Left lobe of liver (tissue), 2 donors: Measurements from ENCODE around the gene PRSS50. TPM values are rescaled to one million over a fixed set of nuclear protein-coding genes. Genes with fewer than 3 reads are reported as not detected.
"Not testable (repeated sequence)": the region's sequence is repeated elsewhere in the genome, so short reads cannot be mapped to it uniquely, and the experiment has no call there.

ENCODE experiments used
- ATAC-seq: fragments of 200-7000 bp; cut with Tn5 transposase; one replicate; pipeline ENCODE4 v1.9.1; 2020; ENCODE audit warnings: mild to moderate bottlenecking, moderate library complexity
- DNase-seq: peaks from one replicate; pipeline ENCODE4 v3.0.0-alpha.2; 2020; ENCODE audit warnings: low spot score
- total RNA-seq: library from RNA; stranded (reverse); gene quantifications from one replicate; pipeline ENCODE4 v1.2.1, GENCODE V29; 2021
- donor health status: DM: no; HTN: no; CAD: no; lungs with moderate emphysema.
- donor health status: DM: no; HTN: yes; CAD: no.

The PRSS50 gene
- total RNA-seq, 1 donor from 2014 or later: 0.13 TPM

DNA sequence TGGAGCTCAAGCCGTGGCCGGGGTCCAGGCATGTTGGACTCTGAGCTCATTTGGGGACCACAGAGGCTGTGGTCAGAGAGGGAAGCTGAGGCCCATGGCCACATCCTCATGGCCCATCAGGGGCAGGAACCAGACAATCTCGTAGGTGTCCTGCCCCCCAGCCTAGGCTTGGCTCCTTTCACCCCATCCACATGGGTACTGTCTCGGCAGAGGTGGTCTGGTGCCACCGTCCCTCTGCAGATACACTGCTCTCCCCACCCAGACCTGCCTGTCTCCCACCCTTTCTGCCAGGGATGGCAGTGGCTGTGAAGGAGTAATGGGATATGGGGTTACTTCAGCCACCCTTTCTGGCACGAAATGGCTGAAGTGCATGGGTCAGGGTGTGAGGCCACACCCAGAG is 7.9 kb downstream of the PRSS50 start:
- ATAC-seq (no peak), DNase-seq (peak; percentile 37)

DNA sequence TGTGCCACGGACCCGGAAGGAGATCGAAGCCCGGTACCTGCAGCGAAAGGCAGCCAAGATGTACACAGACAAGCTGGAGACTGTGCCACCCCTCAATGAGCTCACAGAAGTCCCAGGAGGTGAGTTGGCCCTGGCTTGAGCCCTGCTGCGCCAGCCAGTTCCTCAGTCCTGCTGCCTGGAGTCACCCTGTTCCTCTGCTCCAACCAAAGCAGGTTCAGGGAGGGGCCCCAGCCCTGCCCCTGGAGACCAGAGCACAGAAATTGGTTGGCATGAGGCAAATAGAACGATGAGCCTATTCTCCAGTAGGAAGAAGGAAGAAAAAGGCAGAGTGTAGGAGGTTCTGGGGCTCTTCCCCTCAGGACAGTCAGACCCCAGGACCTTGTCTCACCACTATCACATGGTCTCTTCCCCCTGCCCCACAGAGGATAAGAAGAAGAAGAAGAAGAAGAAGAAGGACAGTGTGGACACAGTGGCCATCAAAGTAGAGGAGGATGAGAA is 8.5 kb downstream of the PRSS50 start:
- DNase-seq (peak; percentile 34), ATAC-seq (no peak)

DNA sequence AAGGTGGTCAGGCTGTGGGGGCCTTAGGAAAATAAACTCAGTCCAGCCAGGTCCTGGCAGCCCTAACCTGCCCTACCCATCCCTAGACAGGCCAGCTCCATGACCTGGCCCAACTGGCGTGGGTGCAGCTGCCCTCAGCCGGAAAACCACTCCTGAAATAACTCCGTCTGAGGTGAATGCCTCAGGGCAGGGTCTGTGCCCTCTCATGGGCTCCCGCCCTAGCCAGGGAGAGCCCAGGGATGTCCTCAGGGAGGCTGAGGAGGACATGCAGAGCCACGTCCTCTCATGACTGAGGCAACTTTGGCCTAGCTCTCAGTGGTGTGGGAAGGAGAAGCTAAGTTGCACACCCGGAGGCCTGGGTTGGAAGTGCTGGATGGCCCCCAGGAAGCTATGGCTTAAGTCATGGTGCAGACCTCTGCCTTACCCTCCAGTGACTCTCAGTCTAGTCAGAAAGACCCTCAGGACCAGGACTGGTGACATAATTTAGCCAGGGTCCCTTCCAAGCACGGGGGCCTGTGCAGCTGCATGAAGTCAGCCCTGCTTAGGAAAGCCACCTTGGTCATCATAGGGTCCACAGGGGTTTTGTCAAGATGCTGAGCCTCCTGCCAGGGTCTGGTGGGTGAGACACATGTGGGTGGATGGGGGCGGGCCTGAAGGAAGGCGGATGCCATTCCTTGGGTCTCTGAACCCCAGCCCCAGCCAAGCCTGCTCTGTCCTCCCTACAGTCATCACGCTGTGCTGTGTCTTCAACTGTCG is 9.1 kb downstream of the PRSS50 start:
- DNase-seq: no peak

DNA sequence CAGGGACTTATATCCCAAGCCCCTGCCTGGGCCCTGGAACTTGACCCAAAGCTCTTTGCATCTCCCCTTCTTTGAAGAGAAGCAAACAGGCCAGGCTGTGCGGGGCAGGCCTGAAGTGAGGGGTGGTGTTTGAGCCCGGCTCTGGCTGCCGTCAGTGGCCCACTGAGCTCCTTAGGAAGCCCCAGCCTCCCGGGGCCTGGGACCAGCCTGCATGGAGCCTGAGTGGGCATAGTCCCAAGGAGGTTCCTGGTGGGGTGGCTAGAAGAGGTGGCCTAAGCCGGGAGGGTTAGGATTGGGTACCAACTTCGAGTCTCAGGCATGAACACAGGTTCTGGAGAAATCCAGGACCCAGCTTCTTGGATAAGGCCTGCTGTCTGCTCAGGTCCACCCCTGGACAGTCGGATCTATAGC is 10.1 kb downstream of the PRSS50 start:
- DNase-seq (no peak), ATAC-seq (no peak)

More for the DNA sequence above, 9.1 kb downstream of the PRSS50 start:
- ATAC-seq: no peak

DNA sequence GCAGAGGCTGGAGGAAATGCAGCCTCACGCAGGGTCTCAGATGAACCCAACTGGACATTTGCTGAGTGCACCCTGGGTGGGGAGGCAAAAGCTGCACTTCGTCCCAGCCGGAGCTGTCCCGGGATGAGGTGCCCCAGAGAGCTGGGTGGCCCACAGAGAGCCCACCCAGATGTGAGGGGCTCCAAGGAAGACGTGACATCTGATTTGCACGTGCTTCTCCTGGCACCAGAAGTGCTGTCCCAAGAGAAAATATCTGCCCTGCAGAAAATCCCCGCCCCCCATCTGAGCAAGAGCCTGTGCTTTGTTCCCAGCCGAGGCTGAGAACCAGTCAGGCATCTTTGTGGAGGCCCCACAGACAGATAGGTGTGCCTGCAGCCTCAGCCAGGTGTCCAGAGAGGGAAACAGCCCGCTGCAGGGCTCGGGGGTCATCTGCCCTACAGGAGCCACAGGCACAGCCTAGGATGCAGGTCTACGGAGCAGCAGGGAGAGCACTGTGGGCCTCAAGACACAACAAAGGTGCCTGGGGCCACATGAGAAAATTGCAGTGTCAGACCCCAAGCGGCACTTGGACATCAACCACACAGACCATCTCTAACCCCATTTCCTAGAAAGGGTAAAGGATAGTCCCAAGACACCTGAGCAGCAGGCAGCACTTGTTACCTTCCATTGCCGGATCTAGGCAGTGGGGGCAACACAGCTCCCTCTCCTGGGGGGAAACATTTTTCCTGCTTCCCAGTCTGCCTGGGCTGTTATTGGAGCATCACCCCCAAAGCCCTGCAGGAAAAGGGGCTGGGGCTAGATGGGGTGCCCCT is 10.7 kb downstream of the PRSS50 start:
- DNase-seq: no peak
- ATAC-seq: no peak

DNA sequence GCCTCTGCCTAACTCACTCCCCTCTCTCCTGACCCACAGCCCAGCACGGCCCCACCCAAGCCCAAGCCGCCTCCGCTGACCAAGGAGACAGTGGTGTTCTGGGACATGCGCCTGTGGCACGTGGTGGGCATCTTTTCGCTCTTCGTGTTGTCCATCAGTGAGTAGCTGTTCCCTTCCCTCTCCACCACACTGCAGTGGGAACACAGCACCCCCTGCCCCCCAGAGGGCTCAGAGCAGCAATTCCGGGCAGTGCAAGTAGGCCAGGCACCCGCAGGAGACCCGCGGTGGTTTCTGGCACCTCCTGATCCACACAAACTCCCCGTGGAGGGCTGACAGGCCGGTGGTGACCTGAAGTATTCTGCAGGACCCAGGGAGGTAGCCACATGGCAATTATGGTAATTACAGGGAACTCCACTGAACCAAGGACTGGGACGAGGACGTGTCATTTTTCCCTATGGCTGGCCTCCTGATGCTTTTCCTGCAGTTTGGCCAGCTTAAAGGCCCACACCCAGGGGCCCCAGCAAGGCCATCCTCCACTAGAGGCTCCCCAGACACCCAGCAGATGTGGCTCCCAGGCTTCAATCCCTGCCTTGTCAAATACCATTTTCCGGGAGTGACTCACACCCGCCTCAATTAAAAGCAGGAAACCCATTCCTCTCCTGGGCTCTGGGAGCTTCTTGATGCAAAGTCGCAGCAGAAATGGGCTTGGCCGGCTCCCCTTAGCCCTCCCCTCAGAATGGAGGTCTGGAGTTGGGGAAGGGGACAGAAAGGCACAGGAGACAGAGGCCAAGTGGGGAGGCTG is 11.7 kb downstream of the PRSS50 start:
- ATAC-seq (no peak), DNase-seq (no peak)

DNA sequence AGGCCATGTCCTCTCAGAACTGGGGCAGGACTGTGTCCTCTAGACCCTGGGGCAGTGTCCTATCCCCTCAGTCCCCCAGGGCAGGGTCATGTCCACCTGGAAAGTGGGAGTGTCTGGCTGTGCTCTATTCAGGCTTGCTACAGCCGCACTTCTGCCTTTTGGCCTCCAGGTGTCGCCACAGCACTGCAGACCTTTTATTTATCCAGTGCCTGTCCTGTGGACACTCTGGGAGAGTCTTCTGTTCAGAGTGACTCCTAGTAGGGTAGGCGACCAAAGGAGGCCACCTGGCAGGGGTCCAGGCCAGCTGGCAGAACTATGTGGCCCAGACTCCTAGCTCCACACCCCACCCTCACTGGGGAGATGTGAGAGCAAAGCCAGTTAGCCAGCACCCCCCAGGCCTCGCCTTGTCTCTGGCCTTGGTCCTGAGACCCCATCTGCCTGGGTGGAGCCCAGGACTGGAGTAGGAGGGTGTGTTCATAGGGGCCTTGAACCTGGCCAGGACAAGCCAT is 12.6 kb downstream of the PRSS50 start:
- ATAC-seq (peak; percentile 90), DNase-seq (peak; percentile 80)

DNA sequence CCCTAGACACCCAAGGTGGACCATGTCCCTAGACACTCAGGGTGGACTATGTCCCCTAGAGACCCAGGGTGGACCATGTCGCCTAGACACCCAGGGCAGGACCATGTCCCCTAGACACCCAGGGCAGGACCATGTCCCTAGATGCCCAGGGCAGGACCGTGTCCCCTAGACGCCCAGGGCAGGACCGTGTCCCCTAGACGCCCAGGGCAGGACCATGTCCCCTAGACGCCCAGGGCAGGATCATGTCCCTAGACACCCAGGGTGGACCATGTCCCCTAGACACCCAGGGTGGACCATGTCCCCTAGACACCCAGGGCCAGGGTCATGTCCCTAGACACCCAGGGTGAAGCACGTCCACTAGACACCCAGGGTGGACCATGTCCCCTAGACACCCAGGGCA is 13.3 kb downstream of the PRSS50 start:
- ATAC-seq, DNase-seq: not testable (repeated sequence)

DNA sequence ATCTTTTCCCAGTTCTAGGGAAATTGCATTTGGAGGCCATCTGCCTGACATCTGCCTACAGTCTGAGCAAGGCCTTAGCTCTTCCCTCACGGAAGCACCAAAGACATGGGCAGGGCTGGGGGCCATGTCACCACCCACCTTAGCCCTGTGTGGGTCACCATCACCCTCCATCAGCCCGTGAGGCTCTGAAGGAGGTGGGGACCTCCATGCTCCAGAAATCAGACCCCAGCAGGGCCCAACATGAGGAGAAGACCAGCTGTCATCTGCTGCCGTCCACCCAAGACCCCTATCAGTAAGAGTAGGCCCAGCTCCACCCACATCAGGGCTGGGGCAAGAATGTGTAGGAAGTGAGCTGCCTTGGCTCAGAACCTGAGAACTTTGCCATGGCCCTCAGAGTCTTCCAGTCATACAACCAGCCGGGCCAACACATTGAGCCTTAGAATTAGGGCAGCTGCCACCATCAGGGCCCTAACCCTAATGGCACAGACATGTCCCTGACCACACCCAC is 14.6 kb downstream of the PRSS50 start:
- no peak for ATAC-seq
- no peak for DNase-seq

DNA sequence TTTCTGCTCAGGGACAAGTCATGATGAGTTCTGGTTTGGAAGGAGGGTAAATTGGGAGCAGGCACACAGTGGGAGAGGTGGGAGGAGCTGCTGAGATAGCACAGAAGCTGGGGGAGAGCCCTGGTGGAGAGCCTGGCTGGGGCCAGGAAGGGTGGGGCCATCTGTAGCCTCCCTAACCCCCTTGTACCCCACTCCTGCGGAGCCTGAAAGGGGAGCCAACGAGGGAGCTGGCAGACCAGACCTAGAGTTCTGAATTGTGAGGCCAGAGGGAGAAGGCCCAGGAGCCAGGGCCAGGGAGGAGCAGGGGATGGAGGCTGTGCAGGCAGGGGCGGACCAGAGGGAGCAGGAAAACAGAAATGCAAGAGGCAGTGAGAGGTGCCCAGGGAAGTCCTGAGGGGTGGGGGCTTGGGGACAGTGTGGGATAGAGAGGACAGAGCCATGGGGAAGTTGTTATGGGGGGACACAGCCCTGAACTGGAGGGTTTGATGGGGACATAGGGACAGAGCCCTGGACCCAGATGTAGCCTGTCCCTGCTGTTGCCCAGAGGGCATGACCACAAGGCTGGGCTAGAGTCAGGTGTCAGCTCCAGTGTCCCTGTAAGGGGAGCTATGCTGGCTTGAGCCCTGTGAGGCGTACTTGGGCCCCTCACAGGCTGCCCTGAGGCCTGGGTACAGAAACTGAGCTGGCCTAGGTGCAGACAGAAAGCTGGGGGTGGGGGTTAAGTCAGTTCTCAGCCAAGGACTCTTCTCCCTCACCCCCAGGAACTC is 15.2 kb downstream of the PRSS50 start:
- no peak for ATAC-seq
- no peak for DNase-seq

DNA sequence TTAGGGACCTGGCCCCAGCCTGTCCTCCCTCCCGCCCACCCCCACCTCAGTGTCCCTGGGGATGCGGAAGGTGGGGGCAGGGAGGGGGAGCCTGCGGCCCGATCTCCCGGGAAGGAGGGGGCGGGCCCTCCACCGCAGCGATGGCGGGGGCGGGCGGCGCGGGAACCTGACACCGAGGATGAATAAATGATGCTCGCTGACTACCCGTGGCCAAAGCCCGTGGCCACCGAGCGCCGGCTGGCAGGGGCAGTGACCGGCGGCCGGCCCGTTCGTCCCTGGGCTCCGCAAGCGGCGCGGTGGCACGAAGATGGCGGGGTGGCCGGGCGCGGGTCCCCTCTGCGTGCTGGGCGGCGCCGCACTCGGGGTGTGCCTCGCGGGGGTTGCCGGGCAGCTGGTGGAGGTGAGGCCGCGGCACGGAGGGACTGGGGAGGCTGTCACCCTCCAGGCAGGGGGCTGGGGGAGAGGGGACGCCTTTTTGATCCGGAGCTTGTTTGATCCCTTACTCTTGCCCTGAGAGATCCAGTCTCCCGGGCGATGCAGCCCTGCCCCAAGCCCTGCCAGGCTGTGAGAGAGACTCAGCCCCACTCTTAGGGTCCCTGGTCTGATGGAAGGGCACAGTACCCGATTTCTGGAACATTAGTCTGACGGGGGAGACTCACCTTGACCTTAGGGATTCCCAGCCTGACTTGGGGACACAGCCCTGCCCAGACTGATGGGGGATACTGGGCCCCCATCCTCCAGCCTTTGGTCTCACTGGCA is 16.3 kb downstream of the PRSS50 start, which contains the start of gene TMIE:
TSS of gene TMIE (plus strand) at position 212 of the 759 bp plus-strand sequence. CDS start at position 308, 96 bp downstream.
- no peak for ATAC-seq
- DNase-seq: no peak

DNA sequence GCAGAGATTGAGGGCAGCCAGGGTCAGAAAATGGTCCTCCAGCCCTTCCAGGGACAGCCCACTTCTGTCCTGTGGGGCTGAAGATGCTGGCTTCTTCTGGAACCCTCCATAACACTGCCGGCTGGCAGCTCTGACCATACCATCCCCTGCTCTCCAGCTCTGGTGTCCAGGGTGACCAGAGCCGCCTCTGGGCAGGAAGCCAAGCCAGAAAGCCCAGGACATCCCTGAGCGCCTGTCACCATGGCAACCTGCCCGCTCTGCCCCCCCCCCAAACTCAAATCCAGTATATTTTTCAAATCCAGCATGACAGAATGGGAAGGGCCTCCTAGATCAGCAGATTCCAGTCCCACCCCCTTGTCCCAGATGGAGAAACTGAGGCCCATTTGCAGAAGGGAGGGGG is 16.9 kb downstream of the PRSS50 start:
- ATAC-seq (peak; percentile 2), DNase-seq (no peak)

DNA sequence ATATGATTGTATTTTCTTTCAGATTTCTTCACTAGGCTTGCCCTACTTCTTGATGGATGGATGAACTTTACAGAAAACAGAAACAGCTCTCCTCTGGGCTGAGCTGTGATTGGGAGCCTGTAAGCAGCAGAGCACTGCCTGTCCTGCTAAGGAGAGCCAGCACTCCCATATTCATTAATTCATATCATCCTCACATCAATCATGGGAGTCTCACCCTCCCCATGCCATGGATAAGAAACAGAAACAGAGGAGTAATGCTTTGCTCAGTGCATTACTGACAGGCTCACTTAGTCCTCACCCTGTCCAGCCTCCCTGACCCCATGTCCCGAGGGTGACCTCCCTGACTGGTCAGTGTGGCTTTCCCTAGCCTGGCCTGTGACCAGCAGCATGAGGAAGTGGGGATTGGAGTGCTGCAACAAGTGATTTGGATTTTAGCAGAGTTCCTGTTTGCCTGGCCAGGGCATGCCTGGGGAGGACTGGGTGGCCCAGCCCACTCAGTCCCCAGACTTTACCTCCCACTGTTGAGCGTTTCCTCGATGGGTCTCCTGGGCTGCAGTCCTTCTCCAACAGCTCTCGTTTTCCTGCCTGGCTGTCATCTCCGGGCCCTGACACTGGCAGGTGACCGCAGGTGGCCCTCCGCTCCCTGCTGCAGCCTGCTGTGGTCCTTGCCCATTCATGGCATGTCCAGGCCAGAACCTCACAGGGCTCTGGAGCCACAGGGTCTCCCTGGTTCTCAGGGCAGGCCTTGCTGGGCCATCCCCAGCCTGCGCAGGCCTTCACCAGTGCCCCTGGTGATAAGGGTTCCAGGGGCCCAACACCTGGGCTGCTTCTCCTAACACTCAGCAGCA is 17.8 kb downstream of the PRSS50 start:
- DNase-seq (peak; percentile 84), ATAC-seq (peak; percentile 82)

DNA sequence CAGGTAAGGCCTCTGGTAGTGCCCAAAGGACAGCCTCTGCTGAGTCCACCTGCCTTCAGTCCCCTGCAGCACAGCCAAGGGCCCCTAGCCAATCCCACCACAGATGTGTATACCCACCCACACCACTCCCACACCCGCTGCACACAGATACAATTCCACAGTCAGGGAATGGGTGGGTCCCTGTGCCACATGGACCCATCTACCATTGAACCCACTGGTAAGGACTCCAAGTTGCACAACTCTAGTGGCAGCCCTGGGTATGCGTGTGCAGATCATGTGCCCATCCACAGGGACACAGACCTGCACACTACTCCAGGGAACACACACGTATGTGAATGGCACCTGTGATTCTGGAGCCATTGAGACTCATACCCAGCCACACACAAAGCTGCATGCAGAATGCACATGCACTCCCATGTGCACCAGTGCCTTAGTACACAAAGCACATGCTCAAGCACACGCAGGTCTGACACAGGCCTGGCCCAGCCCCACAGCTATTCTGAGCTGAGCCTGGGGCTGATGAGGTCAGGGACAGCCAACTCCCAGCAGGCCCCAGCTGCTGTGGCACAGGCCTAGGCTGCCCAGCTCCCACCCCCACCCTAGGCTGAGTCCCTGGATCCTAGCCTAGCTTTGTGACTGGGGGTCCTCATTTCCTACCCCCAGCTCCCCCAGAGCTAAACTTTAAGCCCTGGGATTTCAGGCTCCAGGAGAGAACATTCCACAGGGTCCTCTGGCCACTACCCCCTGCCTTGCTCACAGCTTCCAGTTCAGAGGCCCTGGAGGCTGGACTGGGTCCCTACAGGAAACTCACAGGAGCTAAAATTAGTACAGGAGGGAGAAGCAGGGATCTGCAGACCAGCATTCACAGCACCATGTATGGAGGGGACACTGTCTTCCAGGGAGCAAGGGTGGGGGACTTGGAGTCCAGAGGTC is 21.4 kb downstream of the PRSS50 start:
- ATAC-seq (no peak), DNase-seq (no peak)

DNA sequence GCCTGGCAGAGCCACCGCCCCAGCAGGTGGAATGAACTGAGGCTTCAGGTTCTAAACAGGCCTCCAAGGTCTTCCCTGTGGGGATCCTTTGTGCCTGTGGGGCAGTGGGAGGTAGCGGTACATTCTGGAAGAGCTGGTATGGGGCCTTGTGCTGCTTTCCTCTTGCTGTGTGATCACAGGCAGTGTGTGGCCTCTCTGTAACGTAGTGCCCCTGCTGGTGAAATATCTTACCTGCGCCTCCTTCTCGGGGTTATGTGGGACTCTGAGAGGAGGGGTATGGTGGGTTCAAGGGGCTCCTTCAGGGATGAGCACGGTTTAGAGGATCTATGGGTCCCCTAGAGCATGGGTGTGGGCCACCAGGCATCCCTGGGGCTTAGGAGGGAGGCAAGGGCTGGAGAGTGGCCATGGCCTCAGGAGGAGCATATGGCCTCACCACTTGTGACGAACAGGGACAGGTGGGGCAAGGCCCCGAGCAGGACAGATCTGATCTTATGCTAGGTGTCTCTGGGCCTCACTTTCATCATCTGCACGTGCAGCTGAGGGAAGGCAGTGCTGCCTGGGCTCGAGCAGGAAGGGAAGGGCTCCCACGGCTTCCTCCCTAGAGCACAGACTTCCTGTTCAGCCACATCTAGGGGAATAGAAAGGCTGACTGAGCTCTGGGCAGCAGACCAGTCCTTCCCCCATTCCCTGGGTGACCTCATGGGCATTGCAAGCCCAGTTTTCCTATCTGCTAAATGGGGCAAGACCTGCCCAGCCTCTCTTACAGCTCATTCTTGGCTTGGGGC is 22.3 kb downstream of the PRSS50 start:
- ATAC-seq: no peak

DNA sequence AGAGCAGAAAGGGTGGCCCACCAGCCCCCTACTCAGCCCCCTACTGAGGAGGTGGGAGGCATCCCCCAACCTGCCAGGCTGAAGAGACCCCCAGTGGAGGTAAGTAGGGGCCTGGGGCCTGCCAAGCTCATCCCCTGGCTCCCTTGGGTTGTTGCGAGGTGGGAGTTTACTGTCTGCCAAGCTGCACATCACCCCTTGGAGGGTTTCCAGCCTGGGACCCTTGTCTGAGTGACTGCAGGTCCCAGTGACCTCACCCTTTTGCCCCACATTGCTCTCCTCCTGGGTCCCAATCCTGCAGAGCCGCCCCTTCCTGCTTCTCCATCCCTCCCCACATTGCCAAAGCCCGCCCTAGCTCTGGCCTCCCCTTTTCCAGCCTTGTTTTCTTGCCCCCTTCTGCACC is 23.1 kb downstream of the PRSS50 start:
- no peak for DNase-seq
- ATAC-seq: no peak

More for the DNA sequence above, 22.3 kb downstream of the PRSS50 start:
- DNase-seq: peak; percentile 60
